NCI-H748 (cell line): ENCODE measurements around the gene RBM47.

ENCODE experiments used
- DNase-seq: peaks from one replicate; lab custom pipeline; 2025; ENCODE audit not compliant: unreplicated experiment; lab: John Stamatoyannopoulos, UW

RBM47 gene

DNA sequence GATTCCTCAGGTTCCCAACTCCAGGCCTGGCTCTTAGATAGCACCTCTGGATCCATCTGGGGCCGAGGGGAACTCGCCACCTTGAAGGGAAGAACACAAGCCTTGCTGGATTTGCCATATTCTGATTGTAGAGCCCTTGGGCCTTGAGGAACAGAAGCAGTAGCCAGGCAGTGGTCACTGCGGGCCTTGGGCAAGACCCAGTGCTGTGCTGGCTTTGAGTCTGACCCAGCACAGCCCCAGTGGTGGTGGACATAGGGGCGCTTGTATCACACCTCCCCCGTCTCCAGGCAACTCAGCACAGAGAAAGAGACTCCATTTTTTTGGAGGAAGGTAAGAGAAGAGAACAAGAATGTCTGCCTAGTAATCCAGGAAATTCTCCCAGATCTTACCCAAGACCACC lies 249.0 kb downstream of the RBM47 start:
- no peak for DNase-seq

DNA sequence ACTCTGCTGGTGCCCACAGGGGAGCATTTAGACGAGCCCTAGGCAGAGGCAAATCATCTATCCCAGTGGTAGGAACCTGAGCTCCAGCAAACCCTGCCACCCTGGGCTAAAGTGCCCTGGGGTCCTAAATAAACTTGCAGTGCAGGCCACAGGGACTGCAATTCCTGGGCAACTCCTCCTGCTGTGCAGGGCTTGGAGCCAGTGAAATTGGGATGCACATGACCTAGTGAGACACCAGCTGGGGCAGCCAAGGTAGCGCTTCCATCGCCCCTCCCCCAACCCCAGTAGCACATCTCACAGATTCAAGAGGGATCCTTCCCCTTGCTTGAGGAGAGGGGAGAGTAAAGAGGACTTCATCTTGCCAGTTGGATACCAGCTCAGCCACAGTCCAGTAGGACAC lies 250.4 kb downstream of the RBM47 start:
- no peak for DNase-seq

DNA sequence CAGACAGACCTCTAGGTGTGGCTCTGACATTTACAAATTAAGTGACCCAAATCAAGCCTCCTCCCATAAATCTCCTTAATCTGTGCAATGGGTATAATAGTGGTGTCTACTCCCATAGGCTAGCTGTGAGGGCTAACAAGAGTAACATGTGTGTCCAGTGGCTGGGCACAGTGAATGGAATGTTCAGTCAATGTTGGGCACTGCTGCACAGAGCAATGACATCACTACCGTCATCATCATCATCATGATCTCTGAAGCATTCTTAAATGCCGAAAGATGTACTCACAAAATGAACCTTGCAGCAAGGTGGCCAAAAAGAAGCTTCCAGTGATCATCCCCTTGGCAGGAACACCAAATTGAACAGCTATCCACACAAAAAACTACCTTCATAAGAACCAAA lies 251.0 kb downstream of the RBM47 start:
- no peak for DNase-seq

DNA sequence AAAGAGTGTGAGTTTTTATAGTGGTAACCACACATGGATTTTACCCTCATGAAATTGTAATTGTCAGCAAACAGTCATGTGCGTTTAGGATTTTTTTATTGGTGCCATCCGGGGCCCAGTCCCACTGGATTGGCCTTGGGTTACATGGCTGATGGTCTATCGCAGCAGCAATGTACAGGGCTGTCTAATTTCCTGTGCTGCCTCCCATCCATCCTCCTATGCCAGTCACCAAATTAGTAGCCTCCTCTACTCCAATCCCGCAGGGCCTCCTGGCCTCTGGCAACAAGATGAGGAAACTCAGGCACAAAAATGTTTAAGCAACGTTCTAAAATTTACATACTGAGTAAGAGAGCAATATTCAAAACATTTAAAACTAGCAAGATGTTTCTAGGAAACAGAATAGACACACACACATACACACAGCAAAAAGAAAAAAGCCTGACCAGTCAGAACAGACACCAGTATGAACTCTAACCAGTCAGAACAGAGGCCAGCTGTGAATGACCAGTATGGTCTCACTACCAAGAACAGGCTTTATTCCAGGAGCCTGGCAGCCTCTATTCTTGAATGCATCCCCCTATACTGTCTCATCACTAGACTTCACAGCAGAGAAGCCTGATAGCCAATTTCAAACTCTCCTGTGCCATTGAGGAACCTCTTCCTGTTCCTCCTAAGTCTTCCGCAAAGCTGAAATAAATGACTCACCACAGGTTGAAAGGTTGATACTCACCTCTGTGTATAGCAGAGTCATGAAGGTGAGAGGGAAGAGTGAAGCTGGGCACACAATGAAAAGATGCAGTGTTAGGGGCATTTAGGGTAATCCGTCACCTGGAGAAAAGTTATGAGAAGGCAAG lies 251.9 kb downstream of the RBM47 start:
- no peak for DNase-seq

DNA sequence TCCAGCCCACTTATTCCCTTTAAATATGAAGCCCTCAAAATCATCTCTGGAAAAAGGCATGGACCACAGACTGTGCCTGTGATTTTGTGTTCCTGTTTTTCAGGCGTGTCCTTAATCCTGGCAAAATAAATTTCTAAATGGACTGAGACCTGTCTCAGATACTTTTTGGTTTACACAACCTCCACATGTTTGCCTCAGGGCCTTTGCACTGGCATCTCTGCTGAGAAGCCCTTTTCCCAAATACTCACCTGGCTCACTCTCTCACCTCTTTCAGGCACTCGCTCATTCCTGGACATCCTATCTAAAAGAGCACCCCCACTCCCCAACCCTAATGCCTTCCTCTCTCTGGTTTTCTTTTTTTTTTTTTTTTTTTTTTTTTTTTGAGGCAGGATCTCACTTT lies 254.0 kb downstream of the RBM47 start:
- no peak for DNase-seq

DNA sequence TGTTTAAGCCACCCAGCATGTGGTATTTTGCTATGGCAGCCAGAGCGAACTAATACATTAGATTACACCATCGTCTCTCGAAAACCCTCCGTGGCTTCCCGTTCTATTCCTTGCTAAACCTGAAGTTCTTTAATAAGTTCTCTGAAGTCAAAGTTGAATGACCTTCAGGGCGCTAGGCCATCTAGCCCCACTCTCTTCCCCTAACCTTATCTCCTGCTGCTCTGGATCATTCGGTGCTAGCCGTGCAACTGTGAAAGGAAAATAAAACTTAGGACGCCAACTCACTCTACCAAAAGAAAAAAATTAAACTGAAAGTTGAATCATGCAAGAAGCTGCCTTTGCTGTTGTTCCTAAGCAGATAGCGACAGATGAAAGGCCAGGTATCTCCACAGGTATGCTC lies 254.6 kb downstream of the RBM47 start:
- DNase-seq, result no peak

DNA sequence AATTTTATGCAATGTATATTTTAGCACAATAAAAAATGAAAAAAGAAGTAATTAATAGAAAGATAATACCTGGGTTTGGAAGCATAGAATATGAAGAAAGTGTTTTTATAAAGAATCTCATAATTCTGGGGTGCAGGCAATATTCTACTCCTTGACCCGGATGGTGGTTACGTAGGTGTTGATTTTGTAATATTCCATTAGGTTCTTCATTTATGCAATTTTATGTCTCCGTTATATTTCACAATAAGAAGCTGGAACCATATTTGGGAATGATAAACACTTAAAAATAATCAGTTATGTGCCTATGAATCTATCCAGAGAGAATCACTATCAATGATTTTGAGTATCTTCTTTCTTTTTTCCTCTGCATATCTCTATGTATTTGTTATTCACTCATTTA lies 256.0 kb downstream of the RBM47 start:
- no peak for DNase-seq
